Measurements from ENCODE around the gene GNL3.

Gene GNL3

DNA sequence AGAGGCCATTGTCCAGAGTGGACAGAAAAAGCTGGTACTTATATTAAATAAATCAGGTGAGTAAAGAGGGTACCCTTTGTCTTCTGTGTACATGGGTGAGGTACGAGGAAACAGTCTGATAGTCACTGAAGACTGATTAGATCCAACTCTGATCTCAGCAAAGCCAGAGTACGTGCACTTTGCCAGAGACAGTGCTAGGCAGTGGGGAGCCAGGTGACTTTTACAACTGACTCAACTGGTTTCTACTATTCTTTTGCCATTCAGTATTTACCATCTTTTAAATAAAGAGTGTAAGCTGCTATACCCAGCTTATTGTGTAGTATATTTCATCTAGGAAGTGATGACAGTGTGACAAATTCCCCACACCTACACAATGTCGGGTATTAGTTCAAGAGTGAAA lies 3.3 kb downstream of the GNL3 start:
- DNase-seq: no peak

DNA sequence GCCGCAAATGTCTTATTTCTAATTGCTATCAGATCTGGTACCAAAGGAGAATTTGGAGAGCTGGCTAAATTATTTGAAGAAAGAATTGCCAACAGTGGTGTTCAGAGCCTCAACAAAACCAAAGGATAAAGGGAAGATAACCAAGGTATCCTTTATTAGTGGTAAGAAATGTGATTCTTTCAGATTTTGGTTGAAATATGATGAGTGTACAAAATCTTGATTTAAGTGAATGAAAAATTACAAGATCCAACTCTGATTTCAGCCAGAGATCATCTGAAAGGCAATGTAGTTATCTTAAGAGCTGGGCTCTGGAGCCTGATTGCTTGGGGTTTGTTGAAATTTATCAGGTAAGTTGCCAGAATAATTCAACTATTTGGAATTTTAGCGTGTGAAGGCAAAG lies 4.7 kb downstream of the GNL3 start:
- no peak for DNase-seq

DNA sequence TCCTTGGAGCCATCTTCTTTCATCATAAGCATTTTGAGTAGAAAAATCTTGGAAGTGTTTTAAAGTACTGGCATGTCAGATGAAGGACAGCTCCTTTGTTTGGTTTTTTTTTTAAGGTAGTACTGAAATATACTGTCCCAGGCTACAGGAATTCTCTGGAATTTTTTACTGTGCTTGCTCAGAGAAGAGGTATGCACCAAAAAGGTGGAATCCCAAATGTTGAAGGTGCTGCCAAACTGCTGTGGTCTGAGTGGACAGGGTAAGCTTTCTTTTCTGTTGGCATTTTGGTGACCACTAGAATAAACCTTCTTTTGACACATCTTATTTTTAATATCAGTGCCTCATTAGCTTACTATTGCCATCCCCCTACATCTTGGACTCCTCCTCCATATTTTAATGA lies 7.2 kb downstream of the GNL3 start:
- no peak for DNase-seq

DNA sequence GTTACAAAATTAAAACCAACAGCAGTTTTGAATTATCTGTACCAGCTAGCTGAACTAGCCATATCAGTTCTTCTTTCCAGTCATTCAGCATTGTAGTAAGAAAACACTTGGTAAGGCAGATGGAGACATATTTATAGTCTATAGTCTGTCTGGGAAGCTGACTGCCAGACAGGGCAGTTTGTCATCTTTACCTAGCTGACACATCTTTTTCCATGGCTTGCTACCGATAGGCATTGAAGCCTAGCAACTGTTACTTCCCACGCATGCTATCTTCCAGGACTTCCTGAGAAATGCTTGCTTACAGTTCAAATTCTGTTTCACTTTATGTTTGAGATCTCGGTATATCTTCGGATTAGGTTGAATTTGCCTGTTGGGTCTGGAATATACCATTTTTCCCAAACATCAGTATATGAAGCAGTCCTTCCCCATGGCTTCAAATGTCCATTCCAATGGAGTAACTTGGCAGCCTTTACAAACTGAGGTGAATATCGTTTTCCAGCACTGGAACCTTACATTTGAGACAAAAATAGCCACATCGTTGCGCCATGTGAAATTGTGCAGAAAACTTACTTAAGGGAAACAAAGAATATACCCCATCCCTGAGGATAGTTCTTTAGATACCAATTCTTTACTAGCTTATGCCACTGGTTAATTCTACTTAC lies 8.8 kb downstream of the GNL3 start:
- no peak for DNase-seq

DNA sequence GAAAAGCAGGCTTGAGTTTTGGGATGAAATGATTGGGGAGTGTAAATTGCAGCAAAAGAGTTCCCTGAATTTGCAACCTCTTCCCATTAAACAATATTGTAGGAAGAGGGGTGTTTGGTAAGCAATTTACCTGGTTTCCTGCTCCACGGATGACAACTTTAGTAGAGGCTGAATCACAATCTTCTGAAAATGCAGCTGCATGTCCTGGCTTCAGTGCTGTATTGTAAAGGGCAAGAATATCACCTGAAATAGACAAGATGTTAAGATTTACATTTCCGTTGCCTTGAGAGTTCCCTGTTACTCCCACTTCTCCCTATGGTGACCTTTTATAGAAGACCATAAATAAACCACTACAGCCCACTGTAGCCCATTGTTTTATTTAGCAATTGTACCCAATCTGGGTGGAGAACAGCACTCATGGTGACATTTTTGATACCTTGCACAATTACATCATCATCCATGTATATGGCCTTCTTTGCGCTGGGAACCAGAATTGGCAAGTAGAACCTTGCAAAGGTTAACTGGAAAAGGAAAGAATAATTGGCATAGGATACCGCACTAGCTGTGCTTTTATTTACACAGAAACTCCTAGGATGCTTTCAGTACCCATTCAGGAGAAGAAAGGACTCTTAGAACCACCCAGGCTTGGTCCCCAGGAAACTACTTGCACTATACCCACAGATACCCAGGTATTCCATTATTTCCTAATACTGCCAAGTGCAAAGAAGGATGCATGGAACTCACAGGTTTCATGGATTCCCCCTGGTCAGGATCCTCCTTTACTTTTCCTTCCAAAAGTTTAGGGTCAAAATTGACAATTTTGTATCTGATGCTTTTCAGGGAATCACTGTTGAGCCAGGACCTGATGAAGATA lies 10.2 kb downstream of the GNL3 start:
- DNase-seq: no peak

DNA sequence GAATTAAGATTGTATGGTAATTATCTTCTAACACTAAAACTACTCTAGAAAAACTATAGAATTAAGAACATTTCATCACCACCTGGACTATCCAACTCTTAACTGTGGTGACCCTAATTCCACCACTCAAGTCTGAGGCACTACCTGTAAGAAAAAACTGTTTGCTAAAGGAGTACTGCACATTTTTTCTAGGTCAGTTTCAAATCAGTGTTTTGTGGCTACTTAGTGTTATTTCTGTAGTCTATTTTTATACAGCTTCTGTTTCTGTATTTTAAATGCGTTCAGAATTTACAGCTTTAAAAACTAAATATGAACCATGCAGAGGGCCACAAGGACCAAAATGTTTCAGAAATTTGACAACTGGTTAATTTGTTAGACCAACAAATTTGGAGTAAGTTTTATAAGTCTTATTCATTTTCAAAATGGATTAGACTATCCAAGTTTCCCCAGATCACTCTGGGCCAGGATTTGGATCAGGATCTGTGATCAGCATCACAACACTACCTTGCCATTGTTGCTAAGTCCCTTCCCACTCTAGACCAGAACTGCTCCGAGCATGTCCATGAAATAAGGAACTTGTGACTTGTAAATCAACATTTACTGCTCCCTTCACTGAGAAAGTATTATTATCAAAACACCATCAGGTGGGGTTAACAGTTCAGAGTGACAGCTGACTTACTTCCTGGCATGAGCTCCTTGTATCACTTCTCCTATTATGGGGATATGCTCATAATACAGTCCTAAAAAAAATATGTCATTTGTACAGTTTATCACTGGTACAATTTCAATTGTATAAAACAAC lies 11.2 kb downstream of the GNL3 start:
- DNase-seq: no peak

DNA sequence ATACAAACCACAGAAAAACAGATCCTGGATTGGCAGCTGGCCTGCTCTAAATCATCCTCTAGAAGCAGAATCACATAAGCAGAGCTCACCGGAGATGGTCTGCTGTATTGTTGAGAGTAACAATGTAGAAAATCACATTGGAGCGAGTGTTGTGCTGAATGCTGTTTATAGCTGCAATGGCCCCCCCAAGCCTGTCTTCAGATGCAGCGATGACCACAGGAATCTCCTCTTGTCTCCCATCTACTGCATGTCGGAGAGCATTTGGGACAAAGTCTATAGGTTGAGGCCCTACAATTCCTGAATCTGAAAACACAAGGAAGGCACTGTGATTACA lies 11.8 kb downstream of the GNL3 start:
- no peak for DNase-seq

DNA sequence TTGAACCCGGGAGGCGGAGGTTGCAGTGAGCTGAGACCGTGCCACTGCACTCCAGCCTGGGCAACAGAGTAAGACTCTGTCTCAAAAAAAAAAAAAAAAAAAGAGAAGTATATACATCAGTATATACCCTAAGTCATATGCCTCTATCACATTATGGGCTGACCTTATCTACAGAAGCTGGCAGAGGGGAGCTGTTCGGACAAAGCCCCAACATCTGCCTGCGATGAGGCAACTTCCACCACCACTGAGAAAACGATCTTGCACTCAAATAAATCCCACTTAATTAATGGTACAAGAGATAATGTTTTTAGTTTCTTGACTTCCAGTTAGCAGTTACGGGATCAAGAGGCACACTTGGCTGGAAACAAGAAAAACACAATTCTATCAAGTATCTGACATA lies 17.5 kb downstream of the GNL3 start:
- no peak for DNase-seq

DNA sequence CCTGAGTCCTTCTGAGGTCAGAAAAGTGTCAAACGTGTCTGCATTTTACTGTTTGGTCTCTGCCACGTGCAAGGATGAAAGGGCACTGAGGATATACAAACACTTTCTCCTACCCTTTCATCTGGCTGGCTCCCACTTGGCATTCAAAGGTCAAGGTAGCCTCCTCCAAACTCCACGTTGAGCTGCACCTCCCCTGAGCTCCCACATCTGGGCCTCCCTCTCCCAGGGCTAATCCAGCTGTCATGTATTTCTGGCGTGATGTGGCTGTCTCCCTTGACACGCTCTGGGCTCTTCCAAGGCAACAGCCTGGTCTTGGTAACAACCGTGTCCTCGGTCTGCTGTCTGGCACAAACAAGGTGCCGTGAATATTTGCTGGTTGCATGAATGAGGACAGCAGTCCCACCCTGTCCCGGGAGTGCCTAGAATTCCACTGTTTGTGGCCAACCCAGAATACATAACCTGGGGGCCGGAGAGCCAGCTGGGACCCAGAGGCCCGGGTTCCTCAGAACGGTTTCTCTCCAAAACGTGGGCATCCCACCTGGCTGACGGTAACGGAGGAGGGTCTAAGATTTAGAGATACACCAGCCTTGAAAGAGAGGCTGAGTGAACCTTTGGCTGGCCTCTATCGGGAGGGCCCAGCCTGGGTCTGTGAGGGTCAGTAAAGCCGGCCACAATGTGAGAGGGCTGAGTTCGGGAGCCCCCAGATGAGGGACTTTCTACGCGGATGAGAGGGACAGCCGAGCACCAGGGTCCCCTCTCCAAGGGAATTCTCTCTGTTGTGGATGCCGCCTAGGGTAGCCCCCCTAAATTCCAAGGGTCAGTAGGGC lies 19.0 kb downstream of the GNL3 start:
- DNase-seq: no peak

DNA sequence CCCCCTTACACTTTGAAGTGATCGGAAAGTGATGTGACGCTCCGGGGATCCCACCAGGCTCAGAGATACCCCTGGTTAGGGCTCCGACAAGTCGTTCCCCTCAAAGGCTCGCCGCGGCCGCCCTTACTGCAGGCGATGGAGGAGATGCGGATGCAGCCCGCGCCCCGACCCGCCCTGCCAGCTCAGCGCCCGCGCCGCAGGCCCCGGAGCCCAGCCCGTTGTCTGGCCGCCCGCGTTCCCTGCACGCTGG lies 19.5 kb downstream of the GNL3 start:
- DNase-seq: no peak

DNA sequence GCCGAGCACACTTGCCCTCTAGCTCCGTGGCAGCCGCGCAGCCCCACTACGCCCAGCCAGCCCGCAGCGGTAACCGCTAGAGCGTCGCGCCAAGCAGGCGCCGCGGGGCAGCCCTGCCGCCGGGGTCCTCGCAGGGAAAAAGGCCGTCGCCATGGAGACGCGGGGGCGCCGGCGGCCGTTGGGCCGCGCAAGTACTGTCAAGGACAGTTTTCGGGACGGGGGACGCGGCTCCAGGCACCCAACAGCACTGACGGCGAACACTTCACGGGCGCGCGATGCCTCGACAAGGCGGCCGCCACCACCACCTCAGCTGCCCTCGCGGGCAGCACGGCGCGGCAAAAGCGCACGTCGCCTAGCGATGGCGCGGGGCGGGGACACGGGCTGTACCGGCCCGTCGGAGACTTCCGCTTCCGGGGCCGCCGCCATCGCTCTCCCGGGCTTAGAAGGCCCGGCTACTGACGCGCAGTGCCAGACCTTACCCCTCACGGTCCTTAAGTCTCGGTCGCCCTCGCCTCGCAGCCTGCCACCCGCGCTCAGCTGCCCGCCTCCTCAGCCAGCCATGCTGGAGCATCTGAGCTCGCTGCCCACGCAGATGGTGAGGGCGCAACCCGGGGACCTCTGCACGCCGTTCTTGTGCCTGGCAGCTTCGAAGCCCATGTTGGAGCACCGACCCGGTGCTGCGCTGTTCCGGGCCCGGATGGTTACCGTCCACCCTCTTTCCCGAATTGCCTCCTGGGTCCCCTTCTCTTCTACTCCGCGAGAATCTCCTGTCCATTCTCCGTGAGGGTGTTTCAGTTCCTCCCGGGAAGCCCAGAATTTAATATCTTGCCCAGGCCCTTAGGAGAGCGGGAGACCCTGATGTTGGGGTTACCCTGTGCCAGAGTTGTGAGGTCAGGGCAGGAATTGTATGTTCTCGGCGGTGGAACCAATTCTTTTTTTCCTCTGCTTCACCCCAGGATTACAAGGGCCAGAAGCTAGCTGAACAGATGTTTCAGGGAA lies 20.2 kb downstream of the GNL3 start, which contains the start of the genes GLT8D1 and SPCS1:
Gene GLT8D1, minus strand, starts transcription at position 104 of the 999 bp plus-strand sequence. CDS start 5,331 bp downstream, outside the sequence.
Gene SPCS1, plus strand, starts transcription at position 419 of the 999 bp plus-strand sequence. Its CDS starts 141 bp downstream, at position 560.
- peak; percentile 78 for DNase-seq

DNA sequence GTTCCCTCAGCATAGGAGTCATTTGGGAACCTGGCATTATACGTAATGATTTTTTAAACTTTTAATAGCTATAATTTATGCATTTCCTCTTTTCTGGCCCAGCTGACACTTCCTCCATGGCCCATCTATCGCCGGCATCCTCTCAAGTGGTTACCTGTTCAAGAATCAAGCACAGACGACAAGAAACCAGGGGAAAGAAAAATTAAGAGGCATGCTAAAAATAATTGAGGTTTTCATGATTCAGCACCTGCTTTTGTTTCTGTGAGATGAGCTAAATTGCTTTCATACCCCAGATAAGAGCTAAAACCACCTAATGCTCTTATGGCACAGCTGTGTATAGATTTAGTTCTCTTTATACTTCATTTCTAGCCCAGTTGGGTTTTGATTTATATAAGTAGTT lies 21.8 kb downstream of the GNL3 start:
- DNase-seq: no peak

DNA sequence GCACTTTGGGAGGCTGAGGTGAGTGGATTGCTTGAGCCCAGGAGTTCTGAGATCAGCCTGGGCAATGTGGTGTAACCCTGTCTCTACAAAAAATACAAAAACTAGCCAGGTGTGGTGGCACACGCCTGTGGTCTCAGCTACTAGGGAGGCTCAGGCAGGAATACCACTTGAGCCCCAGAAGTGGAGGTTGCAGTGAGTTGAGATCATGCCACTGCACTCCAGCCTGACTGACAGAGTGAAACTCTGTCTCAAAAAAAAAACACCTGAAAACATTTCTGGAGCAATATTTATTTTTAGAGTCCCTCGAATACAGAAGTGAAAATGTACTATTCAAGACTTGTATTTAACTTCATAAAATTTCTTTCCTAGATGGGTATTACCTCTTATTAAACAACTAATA lies 24.7 kb downstream of the GNL3 start:
- DNase-seq: no peak

DNA sequence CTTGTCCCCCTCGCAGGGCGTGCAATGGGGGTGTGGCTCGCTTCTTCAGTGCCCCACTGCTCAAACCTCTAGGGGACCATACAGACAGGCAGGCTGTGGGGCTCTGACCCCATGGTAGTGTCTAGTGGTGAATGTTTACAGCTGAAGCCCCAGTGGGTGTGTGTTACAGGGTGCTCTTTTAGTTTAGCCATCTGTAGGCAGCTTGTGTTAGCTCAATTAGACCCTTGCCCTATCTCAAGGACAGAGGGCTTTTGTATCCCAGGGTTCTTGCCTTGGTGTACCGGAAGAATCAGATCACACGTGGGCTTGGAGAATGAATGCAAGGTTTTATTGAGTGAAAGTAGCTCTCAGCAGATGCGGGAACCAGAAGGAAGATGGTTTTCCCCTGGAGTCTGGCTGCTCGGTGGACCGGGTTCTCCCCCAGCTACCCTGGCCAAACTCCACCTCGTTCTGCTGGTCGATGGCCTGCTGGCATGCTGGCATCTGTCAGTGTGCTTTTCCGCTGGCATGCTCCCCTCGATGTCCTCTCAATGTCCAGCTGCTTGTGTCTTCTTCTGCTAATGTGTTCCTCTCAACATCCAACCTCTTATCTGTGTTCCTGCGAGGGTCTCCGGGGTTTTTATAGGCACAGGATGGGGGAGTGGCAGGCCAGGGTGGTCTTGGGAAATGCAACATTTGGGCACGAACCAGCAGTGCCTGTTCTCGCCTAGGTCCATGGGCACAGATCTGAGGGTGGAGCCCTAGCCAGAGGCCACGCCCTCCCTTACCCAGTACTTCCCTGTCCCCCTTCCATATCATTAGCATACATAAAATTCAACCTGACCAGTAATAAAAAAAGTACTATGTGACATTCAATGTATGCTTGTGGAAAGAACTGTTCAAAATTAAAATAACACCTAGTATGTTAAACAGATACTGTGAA lies 26.7 kb downstream of the GNL3 start:
- no peak for DNase-seq

DNA sequence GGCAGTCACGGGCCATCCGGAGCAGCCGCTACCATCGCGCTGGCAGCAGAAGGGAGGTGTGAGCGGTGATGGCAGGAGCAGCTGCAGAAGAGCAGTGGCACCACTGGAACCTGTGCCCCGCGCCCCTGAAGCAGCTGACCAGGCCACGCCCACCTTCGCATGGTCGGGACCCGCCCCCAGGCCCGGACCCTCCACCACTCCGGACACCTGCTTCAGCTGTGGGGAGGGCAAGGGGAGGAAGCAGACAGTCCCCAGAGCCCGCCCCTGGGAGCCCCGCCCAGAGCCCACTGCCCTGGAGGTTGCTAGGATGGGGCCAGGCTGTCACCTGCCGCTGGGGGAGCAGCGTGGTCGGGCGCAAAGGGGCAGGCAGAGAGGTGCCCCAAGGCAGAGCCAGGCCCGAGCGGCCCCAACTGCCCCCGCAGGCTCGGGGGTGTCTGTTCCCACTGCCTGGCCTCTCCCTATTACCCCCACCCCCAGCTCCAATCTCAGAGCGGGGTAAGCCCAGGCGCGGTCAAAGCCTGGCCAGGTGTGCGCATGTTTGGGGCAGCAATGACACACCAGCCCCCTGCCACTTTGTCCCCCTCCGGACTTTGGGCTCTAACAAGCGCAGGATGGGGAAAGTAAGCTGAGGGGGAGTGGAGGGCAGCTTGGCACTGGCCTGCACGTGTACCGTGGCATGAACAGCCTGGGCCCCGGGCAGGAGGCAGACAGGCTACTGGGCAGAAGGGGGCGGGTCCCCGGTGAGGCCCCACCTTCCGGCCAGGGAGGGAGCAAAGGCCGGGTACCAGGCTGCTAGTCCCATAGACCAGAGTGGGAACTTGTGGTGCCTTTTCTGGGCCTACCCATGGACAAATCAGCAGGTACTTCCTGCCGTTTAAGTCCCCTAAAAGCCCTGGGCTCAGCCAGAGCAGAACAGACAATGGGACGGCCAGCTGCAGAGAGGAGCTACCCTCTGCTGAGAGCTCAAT lies 28.8 kb downstream of the GNL3 start:
- no peak for DNase-seq

DNA sequence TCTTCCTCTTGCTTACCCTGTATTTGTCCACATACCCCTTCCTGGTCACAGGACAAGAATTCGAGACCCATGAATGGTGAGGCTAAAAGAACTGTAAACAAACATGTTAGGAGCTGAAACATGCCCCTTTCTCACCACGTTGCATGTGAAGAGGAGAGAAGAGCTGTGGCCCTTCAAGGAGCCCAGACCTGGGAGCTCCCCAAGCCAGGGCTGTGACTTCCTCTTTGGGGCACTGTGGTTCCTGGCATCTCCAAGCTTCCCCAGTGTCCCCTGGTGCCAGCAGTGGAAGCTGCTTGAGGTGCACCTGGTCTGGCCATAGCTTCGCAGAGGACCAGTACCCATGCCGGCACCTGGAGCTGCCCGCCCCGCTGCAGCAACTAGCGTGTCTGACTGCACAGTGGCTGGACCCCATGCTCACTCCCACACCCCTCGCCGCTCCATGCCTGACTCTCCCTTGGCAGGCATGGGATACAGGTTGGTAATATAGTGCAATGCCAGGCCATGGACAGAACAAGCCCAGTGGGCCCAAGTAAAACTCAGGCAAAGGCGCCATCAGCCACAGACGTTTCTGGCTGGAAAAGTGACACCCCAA lies 30.0 kb downstream of the GNL3 start:
- DNase-seq: no peak

DNA sequence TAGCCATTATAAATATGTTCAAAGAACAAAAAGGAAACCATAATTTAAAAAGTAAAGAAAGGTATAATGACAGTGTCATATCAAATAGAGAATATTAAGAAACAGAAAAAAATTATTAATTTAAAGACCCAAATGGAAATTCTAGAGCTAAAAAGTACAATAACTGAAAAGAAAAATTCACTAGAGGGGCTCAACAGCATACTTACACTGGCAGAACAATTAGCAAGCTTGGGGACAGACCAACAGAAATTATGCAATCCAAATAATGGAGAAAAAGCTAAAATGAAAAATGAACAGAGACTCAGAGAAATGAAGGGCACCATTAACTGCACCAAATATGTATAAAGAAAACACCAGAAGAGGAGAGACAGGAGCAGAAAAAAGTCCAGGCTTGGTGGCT lies 33.8 kb downstream of the GNL3 start:
- no peak for DNase-seq

DNA sequence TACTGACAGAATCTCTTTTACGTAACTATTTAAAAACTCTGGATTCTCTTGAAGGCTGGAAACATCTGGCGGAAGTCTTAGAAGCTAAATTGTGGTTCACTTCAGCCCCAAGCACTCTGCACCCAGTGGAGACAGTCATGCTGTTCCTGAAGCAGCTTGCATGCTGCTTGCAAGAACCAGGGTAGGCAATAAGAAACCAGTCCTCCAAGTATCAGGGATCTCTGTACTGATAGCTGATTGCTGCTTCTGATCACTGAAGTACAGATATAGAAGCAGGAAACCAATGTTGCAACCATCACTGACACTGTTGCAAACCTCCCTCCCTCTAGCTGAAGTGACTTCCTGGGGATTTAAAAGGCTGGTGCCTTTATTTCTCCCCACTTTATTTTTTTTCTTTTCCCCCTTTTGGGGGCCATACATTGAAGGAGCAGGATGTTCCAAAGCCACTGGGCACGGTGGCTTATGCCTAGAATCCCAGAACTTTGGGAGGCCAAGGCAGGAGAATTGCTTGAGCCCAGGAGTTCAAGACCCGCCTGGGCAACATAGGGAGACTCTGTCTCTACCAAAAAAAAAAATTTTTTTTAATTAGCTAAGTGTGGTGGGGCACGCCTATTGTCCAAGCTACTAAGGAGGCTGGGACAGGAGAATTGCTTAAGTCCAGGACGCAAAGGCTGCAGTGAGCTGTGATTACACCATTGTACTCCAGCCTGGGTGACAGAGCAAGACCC lies 35.3 kb downstream of the GNL3 start:
- DNase-seq: no peak
